HG03066 (cell line): Measurements from ENCODE around the gene THYN1.
"Not testable (repeated sequence)": the region's sequence is repeated elsewhere in the genome, so short reads cannot be mapped to it uniquely, and the experiment has no call there.

ENCODE experiments used
- ATAC-seq: cut with Tn5 transposase; IDR thresholded peaks from one replicate; pipeline ENCODE4 v1.9.1; 2021; ENCODE audit warnings: low read depth; ENCODE audit not compliant: unreplicated experiment

The THYN1 gene

GRCh38 chr11:134275534-134276395 is 22.6 kb upstream of the THYN1 start, which contains the start of gene GLB1L3:
Gene GLB1L3, plus strand, starts transcription at chr11:134276379. Its CDS starts 362 bp downstream, at chr11:134276741.
- ATAC-seq, result peak; percentile 68

- ATAC-seq, result no peak
Observed at GRCh38 chr11:134275188-134275533, 22.0 kb upstream of the THYN1 start.

DNA sequence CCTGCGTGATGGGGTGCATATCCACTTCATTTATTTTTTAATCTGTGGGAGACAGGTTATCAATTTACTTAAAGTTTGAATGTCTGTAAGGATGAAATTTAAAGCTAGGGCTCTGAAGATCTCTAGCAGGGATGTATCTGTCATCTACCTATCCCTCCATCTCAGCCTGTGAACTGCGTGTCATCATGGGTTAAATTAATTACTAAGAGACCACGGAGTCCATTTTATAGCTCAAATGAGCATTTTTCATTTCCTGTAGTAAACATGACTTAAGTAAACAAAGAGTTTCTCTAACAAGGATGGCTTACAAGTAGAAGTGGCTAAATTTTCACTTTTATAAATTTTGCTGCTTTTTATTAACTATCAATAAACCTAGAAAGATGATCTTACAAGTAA is 20.2 kb upstream of the THYN1 start:
- no peak for ATAC-seq

- ATAC-seq, result no peak
Observed at GRCh38 chr11:134272381-134273316, 19.5 kb upstream of the THYN1 start.

- ATAC-seq, result no peak
Observed at GRCh38 chr11:134271978-134272377, 18.8 kb upstream of the THYN1 start.

DNA sequence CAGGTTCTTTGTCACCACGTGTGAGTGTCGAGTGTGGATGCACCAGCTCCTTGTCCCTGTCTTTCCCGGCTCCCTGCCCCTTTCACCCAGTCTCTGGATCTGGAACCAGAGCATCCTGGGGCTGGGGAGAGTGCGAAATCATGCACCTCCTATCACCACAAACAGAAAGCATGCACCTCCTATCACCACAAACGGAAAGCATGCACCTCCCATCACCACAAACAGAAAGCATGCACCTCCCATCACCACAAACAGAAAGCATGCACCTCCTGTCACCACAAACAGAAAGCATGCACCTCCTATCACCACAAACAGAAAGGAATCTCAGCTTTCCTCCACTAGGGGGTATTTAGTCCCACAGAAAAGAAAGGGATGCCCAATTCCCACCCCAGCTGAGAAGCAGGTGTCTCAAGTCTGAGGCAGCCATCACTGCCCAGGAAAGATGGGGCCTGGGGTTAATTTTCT is 17.1 kb upstream of the THYN1 start:
- ATAC-seq, result no peak

- no peak for ATAC-seq
Observed at GRCh38 chr11:134267966-134268365, 14.8 kb upstream of the THYN1 start.

GRCh38 chr11:134267461-134267860 is 14.3 kb upstream of the THYN1 start:
- ATAC-seq, result no peak

DNA sequence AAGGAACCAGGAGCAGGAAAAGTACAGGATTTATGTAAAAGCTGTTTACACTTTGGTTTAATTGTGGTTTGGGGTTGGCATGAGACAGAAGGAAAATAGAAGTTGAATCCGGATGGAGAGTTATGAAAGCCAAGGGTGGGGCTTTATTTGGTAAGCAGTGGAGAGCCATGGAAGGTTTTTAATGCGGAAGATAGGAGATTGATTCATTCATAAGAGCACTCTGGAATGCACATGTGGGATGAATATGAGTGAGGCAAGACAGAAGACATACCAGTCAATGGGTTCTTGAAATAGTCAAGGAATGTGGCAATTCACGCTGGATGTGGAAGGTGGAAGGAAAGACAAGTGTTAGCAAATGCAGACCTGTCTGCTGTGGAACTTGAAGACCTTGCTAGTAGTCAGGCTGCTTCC is 13.7 kb upstream of the THYN1 start:
- ATAC-seq, result no peak

DNA sequence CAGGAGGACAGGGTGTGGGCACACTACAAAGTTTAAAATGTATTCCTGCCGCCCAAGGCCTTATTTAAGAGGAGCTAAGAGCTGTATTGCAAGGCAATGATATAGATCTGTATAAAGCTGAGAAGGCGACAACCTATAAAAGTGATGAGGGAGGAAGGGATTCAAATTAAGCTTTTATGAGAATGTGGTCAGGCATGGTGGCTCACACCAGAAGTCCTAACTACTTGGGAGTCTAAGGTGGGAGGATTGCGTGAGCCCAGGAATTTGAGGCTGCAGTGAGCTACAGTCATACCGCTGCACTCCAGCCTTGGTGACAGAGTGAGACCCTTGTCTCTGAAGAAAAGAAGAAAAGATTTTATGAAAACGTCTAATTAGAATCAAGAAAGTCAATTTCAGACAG is 13.3 kb upstream of the THYN1 start:
- ATAC-seq, result no peak

- ATAC-seq, result no peak
Observed at GRCh38 chr11:134264966-134265764, 12.0 kb upstream of the THYN1 start.

GRCh38 chr11:134261626-134262488 is 8.7 kb upstream of the THYN1 start:
- ATAC-seq, result no peak

- ATAC-seq, result no peak
Observed at GRCh38 chr11:134260983-134261382, 7.8 kb upstream of the THYN1 start.

DNA sequence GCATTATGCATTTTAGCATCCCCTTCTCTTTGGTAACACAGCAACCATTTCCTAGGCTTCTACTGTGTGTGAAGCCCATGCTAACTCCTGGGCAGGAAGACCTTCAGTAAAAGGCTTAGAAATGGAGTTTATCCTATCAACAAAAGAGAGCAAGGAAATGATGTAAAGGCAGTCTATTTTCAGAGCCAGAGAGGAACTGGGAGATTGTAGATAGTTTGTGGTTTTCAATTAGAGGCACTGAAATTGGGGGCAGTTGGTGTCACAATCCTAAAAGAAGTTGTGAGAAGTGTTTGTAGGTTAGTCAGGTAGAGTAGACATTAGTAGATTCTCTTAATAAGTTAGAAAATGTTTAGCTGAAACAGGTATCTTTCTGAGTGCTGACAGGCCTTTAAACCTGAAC is 7.4 kb upstream of the THYN1 start:
- ATAC-seq, result no peak

GRCh38 chr11:134258577-134258976 is 5.4 kb upstream of the THYN1 start:
- no peak for ATAC-seq

DNA sequence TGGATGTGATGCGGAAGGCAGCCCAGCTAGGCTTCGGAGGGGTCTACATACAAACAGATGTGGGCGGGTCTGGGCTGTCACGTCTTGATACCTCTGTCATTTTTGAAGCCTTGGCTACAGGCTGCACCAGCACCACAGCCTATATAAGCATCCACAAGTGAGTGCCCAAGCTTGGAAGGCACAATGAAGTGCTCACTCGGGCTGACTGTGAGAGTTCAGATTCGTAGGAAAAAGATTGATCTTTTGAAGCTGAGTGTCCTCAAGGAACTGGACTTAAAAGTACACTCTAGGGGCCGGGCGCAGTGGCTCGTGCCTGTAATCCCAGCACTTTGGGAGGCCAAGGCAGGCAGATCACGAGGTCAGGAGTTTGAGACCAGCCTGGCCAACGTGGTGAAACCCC is 3.9 kb upstream of the THYN1 start:
- no peak for ATAC-seq

DNA sequence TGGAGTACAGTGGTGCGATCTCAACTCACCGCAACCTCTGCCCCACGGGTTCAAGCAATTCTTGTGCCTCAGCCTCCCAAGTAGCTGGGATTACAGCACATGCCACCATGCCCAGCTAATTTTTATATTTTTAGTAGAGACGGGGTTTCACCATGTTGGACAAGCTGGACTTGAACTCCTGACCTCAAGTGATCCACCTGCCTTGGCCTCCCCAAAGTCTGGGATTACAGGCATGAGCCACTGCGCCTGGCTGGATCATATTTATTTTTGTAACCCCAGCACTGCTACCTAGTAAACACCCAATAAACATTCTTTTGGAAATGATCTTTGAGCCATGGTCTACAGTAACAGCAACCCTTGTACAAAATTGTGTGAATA is 2.0 kb upstream of the THYN1 start:
- ATAC-seq, result not testable (repeated sequence)

DNA sequence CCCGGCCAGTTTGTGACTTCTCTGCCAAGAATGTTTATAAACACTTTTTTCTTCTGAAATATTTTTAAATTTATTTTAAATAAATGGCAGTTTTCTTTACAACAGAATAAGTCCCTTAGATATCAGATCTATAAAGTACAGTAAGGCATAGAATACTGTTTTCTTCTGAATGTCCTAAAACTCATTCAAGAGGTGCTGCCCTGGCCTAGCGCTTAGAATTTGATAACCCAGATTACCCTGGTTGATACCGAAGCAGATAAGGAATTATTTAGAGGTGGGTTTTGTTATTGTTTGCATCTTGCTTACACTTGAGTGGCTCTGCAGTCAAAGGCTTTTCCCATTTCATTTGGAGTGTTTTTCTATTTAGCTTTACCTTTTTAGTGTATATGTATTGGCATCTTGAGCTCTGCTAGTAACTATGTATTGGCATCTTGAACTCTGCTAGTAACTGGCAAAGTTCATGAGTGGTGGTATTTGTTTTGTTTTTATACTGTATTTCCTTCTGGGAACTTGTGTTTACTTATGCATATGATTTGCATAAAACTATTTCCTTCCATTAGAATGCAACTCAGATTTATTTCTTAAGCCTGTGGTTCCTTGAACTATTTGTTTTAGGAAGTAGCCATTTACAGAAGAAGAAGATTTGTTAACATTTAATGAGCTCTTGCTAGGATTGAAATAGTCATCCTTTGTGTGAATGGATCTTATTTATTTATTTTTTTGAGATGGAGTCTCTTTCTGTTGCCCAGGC is 1.5 kb upstream of the THYN1 start:
- ATAC-seq, result no peak
